ENCODE measurements around the gene CWH43.
"Not testable (repeated sequence)": the region's sequence is repeated elsewhere in the genome, so short reads cannot be mapped to it uniquely, and the experiment has no call there.

- TF ChIP-seq CTCF, POLR2A (IDR thresholded peaks at IDR 0.05): not testable (repeated sequence)
These were observed 2.1 kb upstream of the CWH43 start for GRCh38 chr4:48984005-48984404.
